ENCODE data around the gene CBX7. TPM values are rescaled to one million over a fixed set of nuclear protein-coding genes. Genes with fewer than 3 reads are reported as not detected.

CBX7 gene
- total RNA-seq, 1 experiment from 2014 or later: 3.7 TPM

DNA sequence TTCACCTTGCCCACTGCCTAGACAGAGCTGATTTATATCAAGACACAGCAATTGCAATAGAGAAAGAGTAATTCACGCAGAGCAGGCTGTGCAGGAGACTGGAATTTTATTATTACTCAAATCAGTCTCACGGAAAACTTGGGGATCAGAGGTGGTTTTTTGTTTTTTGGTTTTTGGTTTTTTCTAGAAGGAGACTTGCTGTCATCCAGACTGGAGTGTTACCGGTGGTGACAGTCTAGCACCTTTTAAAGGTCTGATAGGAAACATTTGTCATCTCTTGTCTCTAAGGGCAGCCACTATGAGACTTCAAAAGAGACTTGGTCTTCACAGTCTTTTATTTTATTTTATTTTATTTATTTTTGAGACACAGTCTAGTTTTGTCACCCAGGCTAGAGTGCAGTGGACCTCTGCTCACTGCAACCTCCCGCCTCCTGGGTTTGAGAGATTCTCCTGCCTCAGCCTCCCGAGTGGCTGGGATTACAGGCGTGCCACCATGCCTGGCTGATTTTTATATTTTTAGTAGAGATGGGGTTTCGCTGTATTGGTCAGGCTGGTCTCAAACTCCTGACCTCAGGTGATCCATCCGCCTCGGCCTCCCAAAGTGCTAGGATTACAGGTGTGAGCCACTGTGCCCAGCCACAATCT is 36.4 kb downstream of the CBX7 start:
- Histone ChIP-seq H3K23ac (ENCODE audit: insufficient read length, low read depth, low read length) (no peak overlapping the region), H2BK5ac (ENCODE audit: insufficient read length, low read length) (no peak overlapping the region), H3K27me3 (ENCODE audit: insufficient read depth, low read length) (peaks cover 2% of the 10 kb centered on the region; the same call in 1 of the 2 replicates), H3K79me2 (ENCODE audit: insufficient read depth, low read length) (no peaks in the 10 kb centered on the region), H3K18ac (ENCODE audit: insufficient read length, low read depth, low read length) (no peak overlapping the region), H3K4ac (ENCODE audit: low read depth, low read length) (no peak overlapping the region), H3K9me3 (ENCODE audit: control insufficient read depth, low read depth, low read length) (no peaks in the 10 kb centered on the region), H3K4me1 (ENCODE audit: insufficient read depth, low read length) (0 out of 2 replicates have a peak, but pooled peaks cover 2% of the 10 kb centered on the region), H2AK5ac (ENCODE audit: insufficient read length, low read length) (no peak overlapping the region), H3T11ph (ENCODE audit: low read length) (no peak overlapping the region), H3K14ac (ENCODE audit: insufficient read depth, low read length) (no peak overlapping the region), H2AFZ (ENCODE audit: low read length) (no peak overlapping the region), H2BK20ac (ENCODE audit: low read depth, low read length, poor library complexity, severe bottlenecking) (no peak overlapping the region), H3K9ac (ENCODE audit: extremely low read depth, insufficient read length, low read length) (no peak overlapping the region), H2BK12ac (ENCODE audit: insufficient read length, low read depth, low read length) (no peak overlapping the region), H4K5ac (ENCODE audit: insufficient read length, low read depth, low read length) (no peak overlapping the region), H3K4me2 (ENCODE audit: insufficient read depth, insufficient read length, low read length) (no peak overlapping the region), H4K8ac (replicated peaks; ENCODE audit: insufficient read length, low read depth, low read length) (no peak overlapping the region), H3K27ac (ENCODE audit: insufficient read length, low read depth, low read length) (no peak overlapping the region), H2BK120ac (ENCODE audit: low read depth, low read length, poor library complexity, severe bottlenecking) (no peak overlapping the region), H4K20me1 (ENCODE audit: control insufficient read depth, insufficient read depth, insufficient read length) (no peaks in the 10 kb centered on the region), H3K23me2 (ENCODE audit: insufficient read length, low read depth, low read length, poor library complexity, severe bottlenecking) (no peaks in the 10 kb centered on the region), H2BK15ac (ENCODE audit: low read depth, low read length) (no peak overlapping the region), H3K56ac (ENCODE audit: insufficient read length, low read depth, low read length) (no peak overlapping the region), H3K79me1 (ENCODE audit: insufficient read depth, low read depth, low read length, poor library complexity, severe bottlenecking) (no peaks in the 10 kb centered on the region), H4K91ac (ENCODE audit: insufficient read length, low read depth, low read length) (no peak overlapping the region)
- Mint-ChIP-seq H3K9me3 (peaks cover 0 to 5% of the 10 kb centered on the region in 2 experiments; a peak in 1 of 5 replicates), H3K27me3 (ENCODE audit: low read depth) (peaks cover 15% of the 10 kb centered on the region), H3K4me3 (no peak overlapping the region), H3K4me1 (peaks cover 42 to 48% of the 10 kb centered on the region in 2 experiments), H3K36me3 (ENCODE audit: insufficient read depth in 1 of 3, low read depth in 3 of 3) (no peaks in the 10 kb centered on the region), H3K27ac (no peak overlapping the region)
- WGBS (ENCODE audit: extremely low coverage, insufficient read length, low lambda C conversion rate): no CpG with 5 or more reads among the region's 9 CpGs
- TF ChIP-seq, protein P1, sequence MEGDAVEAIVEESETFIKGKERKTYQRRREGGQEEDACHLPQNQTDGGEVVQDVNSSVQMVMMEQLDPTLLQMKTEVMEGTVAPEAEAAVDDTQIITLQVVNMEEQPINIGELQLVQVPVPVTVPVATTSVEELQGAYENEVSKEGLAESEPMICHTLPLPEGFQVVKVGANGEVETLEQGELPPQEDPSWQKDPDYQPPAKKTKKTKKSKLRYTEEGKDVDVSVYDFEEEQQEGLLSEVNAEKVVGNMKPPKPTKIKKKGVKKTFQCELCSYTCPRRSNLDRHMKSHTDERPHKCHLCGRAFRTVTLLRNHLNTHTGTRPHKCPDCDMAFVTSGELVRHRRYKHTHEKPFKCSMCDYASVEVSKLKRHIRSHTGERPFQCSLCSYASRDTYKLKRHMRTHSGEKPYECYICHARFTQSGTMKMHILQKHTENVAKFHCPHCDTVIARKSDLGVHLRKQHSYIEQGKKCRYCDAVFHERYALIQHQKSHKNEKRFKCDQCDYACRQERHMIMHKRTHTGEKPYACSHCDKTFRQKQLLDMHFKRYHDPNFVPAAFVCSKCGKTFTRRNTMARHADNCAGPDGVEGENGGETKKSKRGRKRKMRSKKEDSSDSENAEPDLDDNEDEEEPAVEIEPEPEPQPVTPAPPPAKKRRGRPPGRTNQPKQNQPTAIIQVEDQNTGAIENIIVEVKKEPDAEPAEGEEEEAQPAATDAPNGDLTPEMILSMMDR (conservative IDR thresholded peaks at IDR 0.05): no peak
- DNase-seq: no peak

Data from H9 (cell line).